Measurements from ENCODE around the gene SLC43A3. TPM values are rescaled to one million over a fixed set of nuclear protein-coding genes. Genes with fewer than 3 reads are reported as not detected.

SLC43A3 gene
- total and polyA plus RNA-seq, 9 of the 15 experiments (the other 6 are each of a cell fraction or from before 2014, with no cell fraction given), result 63.7 to 281 (median 139) TPM

GRCh38 chr11:57424792-57425564 is 1.9 kb downstream of the SLC43A3 start (continued):
- TF ChIP-seq MLLT1 (IDR thresholded peaks at IDR 0.05) (peak in 1 of 2 experiments; percentile 88; a peak in 2 of 4 replicates), ZNF217 (CRISPR knock-in tag; IDR thresholded peaks at IDR 0.05) (no peak), USF2 (CRISPR knock-in tag; IDR thresholded peaks at IDR 0.05) (peak; percentile 89), ZNF395 (CRISPR knock-in tag; IDR thresholded peaks at IDR 0.05) (peak; percentile 99), ZNF24 (IDR thresholded peaks at IDR 0.05) (peak; percentile 77), SRSF7 (optimal IDR thresholded peaks at IDR 0.05; ENCODE audit: low read depth, low read length) (no peak), TCFL5 (CRISPR knock-in tag; conservative IDR thresholded peaks at IDR 0.05) (no peak; the same call in 1 of the 2 replicates), CHAMP1 (IDR thresholded peaks at IDR 0.05) (peak; percentile 85; the same call in 1 of the 2 replicates), ZNF518B (CRISPR knock-in tag; IDR thresholded peaks at IDR 0.05) (no peak), KLF16 (IDR thresholded peaks at IDR 0.05) (peak; percentile 99), ZC3H8 (IDR thresholded peaks at IDR 0.05) (no peak), ZNF584 (CRISPR knock-in tag; IDR thresholded peaks at IDR 0.05; ENCODE audit: low read depth) (peak; percentile 93)

All from K562 (cell line).